GM18505 (cell line): ENCODE data around the gene LTBP4.

Experiments used
- ATAC-seq: cut with Tn5 transposase; IDR thresholded peaks from one replicate; pipeline ENCODE4 v1.9.1; 2021; ENCODE audit not compliant: unreplicated experiment
- POLR2A ChIP-seq: IDR thresholded peaks from 4 replicates; pipeline ENCODE4 v1.6.1; 2011; ENCODE audit warnings: borderline replicate concordance; ENCODE audit not compliant: insufficient read depth, insufficient read length; ENCODE audit errors: extremely low read depth

The LTBP4 gene

DNA sequence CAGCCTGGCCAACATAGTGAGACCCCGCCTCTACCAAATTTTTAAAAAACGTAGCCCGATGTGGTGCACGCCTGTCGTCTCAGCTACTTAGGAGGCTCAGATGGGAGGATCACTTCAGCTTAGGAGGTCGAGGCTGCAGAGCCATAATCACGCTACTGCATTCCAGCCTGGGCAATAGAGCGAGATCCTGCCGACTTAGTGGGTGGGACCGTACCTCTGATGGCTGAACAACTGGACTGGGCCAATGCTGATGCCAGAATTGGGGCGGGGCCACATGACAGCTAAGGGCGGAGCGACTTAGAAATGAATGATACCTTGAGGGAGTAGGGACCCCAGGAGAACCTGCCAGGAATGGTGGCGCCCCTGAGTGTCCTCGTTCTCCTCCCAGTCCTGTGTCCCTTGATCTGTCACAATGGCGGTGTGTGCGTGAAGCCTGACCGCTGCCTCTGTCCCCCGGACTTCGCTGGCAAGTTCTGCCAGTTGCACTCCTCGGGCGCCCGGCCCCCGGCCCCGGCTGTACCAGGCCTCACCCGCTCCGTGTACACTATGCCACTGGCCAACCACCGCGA lies 3.6 kb downstream of the LTBP4 start:
- ATAC-seq = no peak
- TF ChIP-seq POLR2A = no peak

DNA sequence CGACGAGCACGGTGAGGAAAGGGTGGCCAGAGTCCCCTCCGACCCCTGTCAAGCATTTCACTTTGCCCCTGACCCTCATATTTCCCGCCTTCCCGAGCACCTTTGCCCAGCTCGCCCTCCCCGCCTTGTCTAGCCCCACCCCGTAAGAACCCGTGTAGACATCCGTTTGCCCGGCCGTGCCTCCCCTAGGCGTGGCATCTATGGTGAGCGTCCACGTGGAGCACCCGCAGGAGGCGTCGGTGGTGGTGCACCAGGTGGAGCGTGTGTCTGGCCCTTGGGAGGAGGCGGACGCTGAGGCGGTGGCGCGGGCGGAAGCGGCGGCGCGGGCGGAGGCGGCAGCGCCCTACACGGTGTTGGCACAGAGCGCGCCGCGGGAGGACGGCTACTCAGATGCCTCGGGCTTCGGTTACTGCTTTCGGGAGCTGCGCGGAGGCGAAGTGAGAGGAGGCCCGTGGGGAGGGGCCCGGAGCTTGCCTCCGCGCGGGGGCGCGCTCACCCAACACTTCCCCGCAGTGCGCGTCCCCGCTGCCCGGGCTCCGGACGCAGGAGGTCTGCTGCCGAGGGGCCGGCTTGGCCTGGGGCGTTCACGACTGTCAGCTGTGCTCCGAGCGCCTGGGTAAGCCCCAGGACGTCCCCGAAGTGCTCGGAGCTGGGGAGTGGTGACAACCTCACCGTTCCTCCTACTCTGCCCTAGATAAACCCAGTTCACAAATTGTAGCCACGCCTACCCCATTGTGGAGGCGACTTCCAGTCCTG lies 4.2 kb downstream of the LTBP4 start:
- no peak for ATAC-seq
- peak; percentile 21 for TF ChIP-seq POLR2A

DNA sequence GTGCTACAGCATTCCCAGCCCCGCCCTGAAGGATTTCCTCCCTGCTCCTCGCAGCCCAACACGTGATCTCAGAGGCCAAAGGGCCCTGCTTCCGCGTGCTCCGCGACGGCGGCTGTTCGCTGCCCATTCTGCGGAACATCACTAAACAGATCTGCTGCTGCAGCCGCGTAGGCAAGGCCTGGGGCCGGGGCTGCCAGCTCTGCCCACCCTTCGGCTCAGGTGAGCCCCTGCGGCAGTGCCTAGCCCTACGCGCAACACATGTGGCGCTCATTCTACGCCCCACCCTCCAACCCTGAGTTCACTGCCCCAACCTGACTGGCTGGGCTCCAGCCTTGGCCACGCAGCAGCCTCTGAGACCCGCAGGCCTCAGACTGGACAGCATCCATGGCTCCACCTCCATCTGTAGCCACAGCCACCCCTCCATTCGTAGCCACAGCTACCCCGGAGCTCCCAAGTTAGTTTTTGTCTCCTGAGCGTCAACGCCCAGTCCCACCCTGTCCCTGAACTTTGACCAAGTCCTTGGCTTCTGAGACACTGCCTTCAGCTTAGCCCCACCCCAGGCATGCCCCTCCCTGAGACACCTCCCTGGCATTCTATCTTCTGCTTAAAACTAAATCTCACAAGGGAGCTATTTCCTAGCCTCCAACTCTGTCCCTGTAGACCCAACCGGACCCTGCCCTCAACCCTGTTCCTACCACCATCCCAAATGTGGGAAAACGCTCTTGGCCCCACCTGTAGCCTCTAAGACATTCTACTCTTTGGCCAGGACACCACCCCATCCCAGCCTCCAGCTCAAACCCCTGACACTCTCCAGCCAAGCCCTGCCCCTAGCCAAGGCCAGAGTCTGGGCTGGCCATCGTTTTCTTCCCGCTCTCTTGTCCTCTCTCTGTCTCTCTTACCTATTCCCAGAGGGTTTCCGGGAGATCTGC lies 6.4 kb downstream of the LTBP4 start:
- TF ChIP-seq POLR2A = no peak
- ATAC-seq = no peak

DNA sequence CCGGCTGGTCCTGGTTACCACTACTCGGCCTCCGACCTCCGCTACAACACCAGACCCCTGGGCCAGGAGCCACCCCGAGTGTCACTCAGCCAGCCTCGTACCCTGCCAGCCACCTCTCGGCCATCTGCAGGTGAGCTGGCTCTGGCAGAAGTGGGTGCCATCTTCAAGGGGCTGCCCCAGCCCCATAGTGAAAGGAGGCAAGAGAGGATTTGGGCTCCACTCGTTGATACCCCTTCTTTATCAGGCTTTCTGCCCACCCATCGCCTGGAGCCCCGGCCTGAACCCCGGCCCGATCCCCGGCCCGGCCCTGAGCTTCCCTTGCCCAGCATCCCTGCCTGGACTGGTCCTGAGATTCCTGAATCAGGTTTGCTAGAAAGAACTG lies 7.1 kb downstream of the LTBP4 start:
- ATAC-seq = no peak
- TF ChIP-seq POLR2A = no peak

DNA sequence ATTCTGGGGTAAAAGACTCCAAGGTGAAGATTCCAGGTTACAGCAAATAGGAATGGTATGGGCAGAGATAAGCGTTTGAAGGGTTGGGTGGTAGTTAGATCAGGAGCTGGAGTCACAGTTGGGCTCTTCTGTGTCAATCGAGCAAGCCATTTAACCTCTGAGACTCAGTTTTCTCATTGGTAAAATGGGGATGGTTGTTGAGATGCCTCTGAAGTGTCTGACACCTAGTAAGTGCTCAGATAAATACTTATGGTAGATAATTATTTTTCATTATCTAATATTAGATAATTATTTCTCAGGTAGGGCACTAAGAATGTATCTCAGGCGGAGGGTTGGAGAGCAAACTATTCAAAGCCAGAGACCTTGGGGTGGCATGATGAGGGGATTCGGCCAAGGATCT lies 7.8 kb downstream of the LTBP4 start:
- no peak for ATAC-seq
- no peak for TF ChIP-seq POLR2A

DNA sequence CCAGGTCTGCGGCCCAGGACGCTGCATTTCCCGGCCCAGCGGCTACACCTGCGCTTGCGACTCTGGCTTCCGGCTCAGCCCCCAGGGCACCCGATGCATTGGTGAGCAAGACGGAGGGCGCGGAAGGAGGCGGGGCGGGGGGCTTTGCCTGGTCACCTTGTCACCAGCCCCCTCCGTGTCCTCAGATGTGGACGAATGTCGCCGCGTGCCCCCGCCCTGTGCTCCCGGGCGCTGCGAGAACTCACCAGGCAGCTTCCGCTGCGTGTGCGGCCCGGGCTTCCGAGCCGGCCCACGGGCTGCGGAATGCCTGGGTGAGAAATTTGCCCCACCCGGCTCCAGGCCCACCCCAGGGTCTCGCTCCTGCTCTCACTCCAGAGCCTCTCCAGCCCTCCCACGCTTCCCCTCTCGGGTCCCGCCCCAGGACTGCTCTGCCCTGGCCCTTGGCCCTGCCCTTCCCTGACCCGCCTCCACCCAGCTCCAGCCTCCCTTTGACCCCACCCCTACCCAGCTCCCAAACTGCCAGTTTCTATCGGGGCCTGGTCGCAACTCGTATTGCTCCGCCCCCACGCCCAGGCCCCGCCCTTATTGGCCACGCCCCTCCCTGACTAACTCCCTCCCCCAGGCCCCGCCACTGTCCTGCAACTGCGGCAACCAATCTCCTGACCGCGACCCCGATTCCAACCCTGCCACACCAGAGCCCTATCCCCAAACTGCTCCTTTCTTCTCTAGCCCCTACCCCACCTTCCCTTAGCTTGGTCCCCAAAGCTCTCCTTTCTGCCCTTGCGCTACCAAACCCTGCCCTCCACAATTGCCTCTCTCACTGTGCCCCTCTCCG lies 8.6 kb downstream of the LTBP4 start:
- TF ChIP-seq POLR2A = peak; percentile 44
- ATAC-seq = peak; percentile 38

DNA sequence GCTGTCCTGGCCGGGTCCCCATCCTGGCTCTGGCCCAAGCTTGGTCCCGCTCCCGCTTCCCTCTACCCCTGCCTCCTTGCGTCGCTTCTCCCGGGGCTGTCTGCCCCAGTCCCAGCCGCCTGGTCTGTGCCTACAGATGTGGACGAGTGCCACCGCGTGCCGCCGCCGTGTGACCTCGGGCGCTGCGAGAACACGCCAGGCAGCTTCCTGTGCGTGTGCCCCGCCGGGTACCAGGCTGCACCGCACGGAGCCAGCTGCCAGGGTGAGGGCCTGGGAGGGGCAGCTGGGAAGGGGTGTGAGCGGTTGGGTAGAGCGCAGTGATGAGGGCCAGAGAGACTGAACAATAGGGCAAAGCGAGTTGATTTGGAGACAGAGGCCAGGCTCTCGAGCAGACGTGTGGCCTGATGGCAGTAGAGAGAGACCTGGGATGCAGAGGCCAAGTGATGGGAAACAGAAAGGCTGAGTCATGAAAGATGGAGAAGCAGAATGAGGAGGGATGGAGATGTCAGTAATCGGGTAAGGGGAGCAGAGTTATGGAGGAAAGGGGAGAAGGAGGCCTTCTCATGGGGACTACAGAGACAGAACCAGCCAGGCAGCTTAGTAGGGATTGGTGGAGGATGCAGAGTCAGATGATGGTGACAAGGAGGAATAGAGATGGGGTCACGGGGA lies 9.4 kb downstream of the LTBP4 start:
- TF ChIP-seq POLR2A = no peak
- ATAC-seq = no peak

DNA sequence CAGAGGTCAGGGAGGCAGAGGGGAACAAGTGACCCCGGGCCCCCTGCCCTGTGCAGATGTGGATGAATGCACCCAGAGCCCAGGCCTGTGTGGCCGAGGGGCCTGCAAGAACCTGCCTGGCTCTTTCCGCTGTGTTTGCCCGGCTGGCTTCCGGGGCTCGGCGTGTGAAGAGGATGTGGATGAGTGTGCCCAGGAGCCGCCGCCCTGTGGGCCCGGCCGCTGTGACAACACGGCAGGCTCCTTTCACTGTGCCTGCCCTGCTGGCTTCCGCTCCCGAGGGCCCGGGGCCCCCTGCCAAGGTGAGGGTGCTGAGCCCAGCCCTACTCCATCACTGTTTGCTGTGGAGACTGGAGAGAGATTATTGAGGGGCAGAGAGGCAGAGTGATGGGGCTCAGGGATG lies 9.9 kb downstream of the LTBP4 start:
- no peak for TF ChIP-seq POLR2A
- no peak for ATAC-seq

DNA sequence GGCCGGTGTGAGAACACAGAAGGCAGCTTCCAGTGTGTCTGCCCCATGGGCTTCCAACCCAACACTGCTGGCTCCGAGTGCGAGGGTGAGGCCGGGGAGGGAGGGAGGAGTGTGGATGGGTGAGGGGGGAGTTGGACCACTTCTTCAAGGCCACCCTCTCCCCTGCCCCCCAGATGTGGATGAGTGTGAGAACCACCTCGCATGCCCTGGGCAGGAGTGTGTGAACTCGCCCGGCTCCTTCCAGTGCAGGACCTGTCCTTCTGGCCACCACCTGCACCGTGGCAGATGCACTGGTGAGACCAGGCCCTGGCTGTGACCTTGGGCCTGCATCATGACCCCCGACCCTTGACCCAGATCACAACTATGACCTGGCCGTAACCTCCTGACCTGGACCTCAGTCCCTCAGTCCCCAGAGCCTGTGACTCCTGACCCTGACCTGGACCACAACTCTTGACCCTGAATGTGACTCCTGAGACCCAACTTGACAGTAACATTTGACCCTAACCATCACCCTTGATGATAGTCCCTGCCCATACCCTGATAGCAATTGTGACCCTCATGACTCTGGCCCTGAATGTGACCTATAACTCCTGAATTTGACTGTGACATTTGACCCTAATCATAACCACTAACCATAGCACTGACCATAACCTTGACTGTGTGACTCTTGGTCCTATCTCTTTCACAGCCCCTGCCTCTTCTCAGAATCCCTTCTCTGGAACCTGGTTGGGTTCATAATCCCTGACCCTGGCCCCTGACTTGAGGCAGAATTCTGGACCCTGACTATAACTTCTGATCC lies 10.9 kb downstream of the LTBP4 start:
- no peak for ATAC-seq
- no peak for TF ChIP-seq POLR2A

DNA sequence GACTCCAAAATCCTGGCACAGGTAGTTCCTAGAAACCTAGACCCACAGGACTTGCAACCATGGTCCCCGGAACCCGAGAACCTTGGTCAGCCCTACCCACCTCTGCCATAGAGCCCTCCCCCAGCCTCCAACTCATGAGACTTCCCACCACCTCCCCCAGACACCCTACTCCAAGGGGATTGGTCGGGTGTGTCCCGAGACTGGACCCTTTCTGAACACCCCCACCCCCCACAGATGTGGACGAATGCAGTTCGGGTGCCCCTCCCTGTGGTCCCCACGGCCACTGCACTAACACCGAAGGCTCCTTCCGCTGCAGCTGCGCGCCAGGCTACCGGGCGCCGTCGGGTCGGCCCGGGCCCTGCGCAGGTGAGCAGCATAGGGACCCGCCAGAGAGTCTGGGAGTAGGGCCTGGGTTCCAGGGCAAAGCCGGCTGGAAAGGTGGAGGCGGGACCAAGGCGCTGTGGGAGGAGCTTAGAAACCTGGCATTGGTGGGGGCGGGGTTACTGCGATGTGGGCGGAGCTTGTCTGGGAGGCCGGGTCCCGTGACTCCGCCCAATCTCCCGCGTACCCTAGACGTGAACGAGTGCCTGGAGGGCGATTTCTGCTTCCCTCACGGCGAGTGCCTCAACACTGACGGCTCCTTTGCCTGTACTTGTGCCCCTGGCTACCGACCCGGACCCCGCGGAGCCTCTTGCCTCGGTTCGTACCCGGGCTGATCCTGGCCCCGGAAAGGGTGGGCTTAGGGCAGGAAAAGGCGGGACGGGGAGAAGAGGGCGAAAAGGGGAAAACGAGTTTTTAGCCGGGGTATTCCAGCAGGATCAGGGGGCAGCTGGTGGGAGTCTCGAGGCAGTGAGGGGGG lies 11.9 kb downstream of the LTBP4 start:
- ATAC-seq = no peak
- TF ChIP-seq POLR2A = peak; percentile 38
